ENCODE results near the gene BPIFB3. TPM values are rescaled to one million over a fixed set of nuclear protein-coding genes. Genes with fewer than 3 reads are reported as not detected.

BPIFB3 gene
- polyA plus RNA-seq, 1 donor from 2014 or later, result not detected

GRCh38 chr20:33051333-33051732 is 2.4 kb upstream of the BPIFB3 start:
- Histone ChIP-seq H3K9me2 (ENCODE audit: insufficient read depth, low read length) (no peaks in the 10 kb centered on the region), H3K36me3 (ENCODE audit: insufficient read depth, low read length) (no peaks in the 10 kb centered on the region), H3K9ac (ENCODE audit: low read length) (no peak overlapping the region), H3K4me3 (ENCODE audit: low read length) (no peak overlapping the region), H3K27ac (ENCODE audit: low read length) (no peak overlapping the region), H3K79me2 (replicated peaks; ENCODE audit: insufficient read depth, low read length) (no peaks in the 10 kb centered on the region), H3K27me3 (ENCODE audit: insufficient read depth, low read depth, low read length) (no peaks in the 10 kb centered on the region), H3K4me2 (ENCODE audit: low read length) (no peak overlapping the region), H3F3A (ENCODE audit: insufficient read depth, low read length, poor library complexity, severe bottlenecking) (no peaks in the 10 kb centered on the region), H4K20me1 (ENCODE audit: insufficient read depth) (no peaks in the 10 kb centered on the region), H2AFZ (ENCODE audit: low read depth, low read length) (no peak overlapping the region), H3K9me3 (ENCODE audit: low read length) (no peaks in the 10 kb centered on the region)
- TF ChIP-seq EP300 (conservative IDR thresholded peaks at IDR 0.05; ENCODE audit: poor library complexity, severe bottlenecking) (no peak), TAF1 (IDR thresholded peaks at IDR 0.05; ENCODE audit: low read depth) (no peak), POLR2AphosphoS5 (IDR thresholded peaks at IDR 0.05) (no peak), MXI1 (conservative IDR thresholded peaks at IDR 0.05; ENCODE audit: poor library complexity, severe bottlenecking) (no peak), RAD21 (conservative IDR thresholded peaks at IDR 0.05) (no peak), SMC3 (conservative IDR thresholded peaks at IDR 0.05; ENCODE audit: poor library complexity) (no peak), EZH2 (IDR thresholded peaks at IDR 0.05; ENCODE audit: borderline replicate concordance, insufficient read depth, low read length, poor library complexity, severe bottlenecking) (no peak)
- TF ChIP-seq, protein P1, sequence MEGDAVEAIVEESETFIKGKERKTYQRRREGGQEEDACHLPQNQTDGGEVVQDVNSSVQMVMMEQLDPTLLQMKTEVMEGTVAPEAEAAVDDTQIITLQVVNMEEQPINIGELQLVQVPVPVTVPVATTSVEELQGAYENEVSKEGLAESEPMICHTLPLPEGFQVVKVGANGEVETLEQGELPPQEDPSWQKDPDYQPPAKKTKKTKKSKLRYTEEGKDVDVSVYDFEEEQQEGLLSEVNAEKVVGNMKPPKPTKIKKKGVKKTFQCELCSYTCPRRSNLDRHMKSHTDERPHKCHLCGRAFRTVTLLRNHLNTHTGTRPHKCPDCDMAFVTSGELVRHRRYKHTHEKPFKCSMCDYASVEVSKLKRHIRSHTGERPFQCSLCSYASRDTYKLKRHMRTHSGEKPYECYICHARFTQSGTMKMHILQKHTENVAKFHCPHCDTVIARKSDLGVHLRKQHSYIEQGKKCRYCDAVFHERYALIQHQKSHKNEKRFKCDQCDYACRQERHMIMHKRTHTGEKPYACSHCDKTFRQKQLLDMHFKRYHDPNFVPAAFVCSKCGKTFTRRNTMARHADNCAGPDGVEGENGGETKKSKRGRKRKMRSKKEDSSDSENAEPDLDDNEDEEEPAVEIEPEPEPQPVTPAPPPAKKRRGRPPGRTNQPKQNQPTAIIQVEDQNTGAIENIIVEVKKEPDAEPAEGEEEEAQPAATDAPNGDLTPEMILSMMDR (IDR thresholded peaks at IDR 0.05; ENCODE audit: poor library complexity, severe bottlenecking), result no peak
- TF ChIP-seq, protein P2, sequence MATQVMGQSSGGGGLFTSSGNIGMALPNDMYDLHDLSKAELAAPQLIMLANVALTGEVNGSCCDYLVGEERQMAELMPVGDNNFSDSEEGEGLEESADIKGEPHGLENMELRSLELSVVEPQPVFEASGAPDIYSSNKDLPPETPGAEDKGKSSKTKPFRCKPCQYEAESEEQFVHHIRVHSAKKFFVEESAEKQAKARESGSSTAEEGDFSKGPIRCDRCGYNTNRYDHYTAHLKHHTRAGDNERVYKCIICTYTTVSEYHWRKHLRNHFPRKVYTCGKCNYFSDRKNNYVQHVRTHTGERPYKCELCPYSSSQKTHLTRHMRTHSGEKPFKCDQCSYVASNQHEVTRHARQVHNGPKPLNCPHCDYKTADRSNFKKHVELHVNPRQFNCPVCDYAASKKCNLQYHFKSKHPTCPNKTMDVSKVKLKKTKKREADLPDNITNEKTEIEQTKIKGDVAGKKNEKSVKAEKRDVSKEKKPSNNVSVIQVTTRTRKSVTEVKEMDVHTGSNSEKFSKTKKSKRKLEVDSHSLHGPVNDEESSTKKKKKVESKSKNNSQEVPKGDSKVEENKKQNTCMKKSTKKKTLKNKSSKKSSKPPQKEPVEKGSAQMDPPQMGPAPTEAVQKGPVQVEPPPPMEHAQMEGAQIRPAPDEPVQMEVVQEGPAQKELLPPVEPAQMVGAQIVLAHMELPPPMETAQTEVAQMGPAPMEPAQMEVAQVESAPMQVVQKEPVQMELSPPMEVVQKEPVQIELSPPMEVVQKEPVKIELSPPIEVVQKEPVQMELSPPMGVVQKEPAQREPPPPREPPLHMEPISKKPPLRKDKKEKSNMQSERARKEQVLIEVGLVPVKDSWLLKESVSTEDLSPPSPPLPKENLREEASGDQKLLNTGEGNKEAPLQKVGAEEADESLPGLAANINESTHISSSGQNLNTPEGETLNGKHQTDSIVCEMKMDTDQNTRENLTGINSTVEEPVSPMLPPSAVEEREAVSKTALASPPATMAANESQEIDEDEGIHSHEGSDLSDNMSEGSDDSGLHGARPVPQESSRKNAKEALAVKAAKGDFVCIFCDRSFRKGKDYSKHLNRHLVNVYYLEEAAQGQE (IDR thresholded peaks at IDR 0.05; ENCODE audit: borderline replicate concordance), result no peak

DNA sequence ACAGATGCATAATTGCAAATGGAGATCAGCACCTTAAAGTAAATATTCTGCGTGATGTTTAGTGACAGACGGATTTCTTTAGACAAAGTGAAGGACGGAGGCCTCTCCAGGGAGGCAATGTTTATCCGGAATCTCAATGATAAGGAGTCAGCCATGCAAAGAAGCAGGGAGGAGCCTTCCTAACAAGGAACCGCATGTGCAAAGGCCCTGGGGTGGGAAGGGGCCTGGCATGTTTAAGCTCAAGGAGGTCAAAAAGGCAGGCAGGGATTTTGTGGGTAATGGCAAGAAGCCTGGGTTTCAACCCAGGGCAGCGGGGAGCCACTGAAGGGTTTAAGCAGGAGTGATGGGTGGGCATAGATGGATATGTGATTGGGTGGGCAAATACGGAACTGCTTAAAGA is 678 bp downstream of the BPIFB3 start:
- Histone ChIP-seq H3K36me3 (ENCODE audit: insufficient read depth, low read length) (no peaks in the 10 kb centered on the region), H3K27me3 (ENCODE audit: insufficient read depth, low read depth, low read length) (no peaks in the 10 kb centered on the region), H3K79me2 (replicated peaks; ENCODE audit: insufficient read depth, low read length) (no peaks in the 10 kb centered on the region), H3K4me3 (ENCODE audit: low read length) (no peak overlapping the region), H3K9me3 (ENCODE audit: low read length) (no peaks in the 10 kb centered on the region), H3K9me2 (ENCODE audit: insufficient read depth, low read length) (no peaks in the 10 kb centered on the region), H2AFZ (ENCODE audit: low read depth, low read length) (no peak overlapping the region), H3K9ac (ENCODE audit: low read length) (no peak overlapping the region), H4K20me1 (ENCODE audit: insufficient read depth) (no peaks in the 10 kb centered on the region), H3K4me2 (ENCODE audit: low read length) (no peak overlapping the region), H3K27ac (ENCODE audit: low read length) (no peak overlapping the region), H3F3A (ENCODE audit: insufficient read depth, low read length, poor library complexity, severe bottlenecking) (no peaks in the 10 kb centered on the region)
- TF ChIP-seq EP300 (conservative IDR thresholded peaks at IDR 0.05; ENCODE audit: poor library complexity, severe bottlenecking), result no peak
- TF ChIP-seq MXI1 (conservative IDR thresholded peaks at IDR 0.05; ENCODE audit: poor library complexity, severe bottlenecking), result no peak
- no peak for TF ChIP-seq POLR2AphosphoS5 (IDR thresholded peaks at IDR 0.05)

GRCh38 chr20:33054791-33055190 is 1.1 kb downstream of the BPIFB3 start:
- Histone ChIP-seq H3F3A (ENCODE audit: insufficient read depth, low read length, poor library complexity, severe bottlenecking) (no peaks in the 10 kb centered on the region), H3K79me2 (replicated peaks; ENCODE audit: insufficient read depth, low read length) (no peaks in the 10 kb centered on the region), H3K4me2 (ENCODE audit: low read length) (no peak overlapping the region), H3K9me2 (ENCODE audit: insufficient read depth, low read length) (no peaks in the 10 kb centered on the region), H2AFZ (ENCODE audit: low read depth, low read length) (no peak overlapping the region), H3K9me3 (ENCODE audit: low read length) (no peaks in the 10 kb centered on the region), H3K36me3 (ENCODE audit: insufficient read depth, low read length) (no peaks in the 10 kb centered on the region), H3K9ac (ENCODE audit: low read length) (no peak overlapping the region), H3K27me3 (ENCODE audit: insufficient read depth, low read depth, low read length) (no peaks in the 10 kb centered on the region), H3K27ac (ENCODE audit: low read length) (no peak overlapping the region), H3K4me3 (ENCODE audit: low read length) (no peak overlapping the region), H4K20me1 (ENCODE audit: insufficient read depth) (no peaks in the 10 kb centered on the region)
- TF ChIP-seq, protein P2 (IDR thresholded peaks at IDR 0.05; ENCODE audit: borderline replicate concordance), result no peak
- TF ChIP-seq POLR2AphosphoS5 (IDR thresholded peaks at IDR 0.05) (no peak), TAF1 (IDR thresholded peaks at IDR 0.05; ENCODE audit: low read depth) (no peak), EZH2 (IDR thresholded peaks at IDR 0.05; ENCODE audit: borderline replicate concordance, insufficient read depth, low read length, poor library complexity, severe bottlenecking) (no peak), EP300 (conservative IDR thresholded peaks at IDR 0.05; ENCODE audit: poor library complexity, severe bottlenecking) (no peak), RAD21 (conservative IDR thresholded peaks at IDR 0.05) (no peak), SMC3 (conservative IDR thresholded peaks at IDR 0.05; ENCODE audit: poor library complexity) (no peak)
- TF ChIP-seq, protein P1 (IDR thresholded peaks at IDR 0.05; ENCODE audit: poor library complexity, severe bottlenecking), result no peak

Data from neural cell (in vitro differentiated cells).